GM23248 (cell line): ENCODE measurements around the gene TENT4A. TPM values are rescaled to one million over a fixed set of nuclear protein-coding genes. Genes with fewer than 3 reads are reported as not detected.

Experiments
- DNase-seq: peaks from one replicate; pipeline ENCODE4 v3.0.0-alpha.2; 2015
- H2AFZ ChIP-seq: fragments of 200-600 bp; sonication (generic); 2 replicates; pipeline ENCODE4 v1.6.1; 2016; ENCODE audit warnings: antibody characterized with exemption
- H3F3A ChIP-seq: fragments of 200-600 bp; sonication (generic); 2 replicates; pipeline ENCODE4 v1.6.1; 2016; ENCODE audit warnings: mild to moderate bottlenecking, antibody characterized with exemption, mixed run types; ENCODE audit not compliant: insufficient read depth
- H3K27ac ChIP-seq: fragments of 200-600 bp; sonication (generic); 2 replicates; pipeline ENCODE4 v1.5.1; 2016; ENCODE audit warnings: mild to moderate bottlenecking
- H3K27me3 ChIP-seq: fragments of 200-600 bp; sonication (generic); replicated peaks from 2 replicates; pipeline ENCODE4 v1.6.1; 2016; ENCODE audit warnings: mild to moderate bottlenecking; ENCODE audit not compliant: insufficient read depth
- H3K36me3 ChIP-seq: fragments of 200-600 bp; sonication (generic); 2 replicates; pipeline ENCODE4 v1.6.1; 2016; ENCODE audit warnings: low read depth, mild to moderate bottlenecking
- H3K4me1 ChIP-seq: fragments of 200-600 bp; sonication (generic); 2 replicates; pipeline ENCODE4 v1.6.1; 2016; ENCODE audit warnings: mild to moderate bottlenecking; ENCODE audit not compliant: insufficient read depth
- H3K4me2 ChIP-seq: fragments of 200-600 bp; sonication (generic); one replicate; pipeline ENCODE4 v1.6.1; 2016; ENCODE audit warnings: mild to moderate bottlenecking; ENCODE audit not compliant: unreplicated experiment
- H3K4me3 ChIP-seq: fragments of 200-600 bp; sonication (generic); 2 replicates; pipeline ENCODE4 v1.5.1; 2016; ENCODE audit warnings: mild to moderate bottlenecking
- H3K79me2 ChIP-seq: fragments of 200-600 bp; sonication (generic); 2 replicates; pipeline ENCODE4 v1.6.1; 2016; ENCODE audit warnings: mild to moderate bottlenecking; ENCODE audit not compliant: insufficient read depth
- H3K9ac ChIP-seq: fragments of 200-600 bp; sonication (generic); 2 replicates; pipeline ENCODE4 v1.6.1; 2016; ENCODE audit warnings: mild to moderate bottlenecking
- H3K9me2 ChIP-seq: fragments of 200-600 bp; sonication (generic); 2 replicates; pipeline ENCODE4 v1.6.1; 2016; ENCODE audit warnings: mixed run types, mild to moderate bottlenecking, moderate library complexity; ENCODE audit not compliant: insufficient read depth
- H3K9me3 ChIP-seq: fragments of 200-600 bp; sonication (generic); one replicate; pipeline ENCODE4 v1.6.1; 2017; ENCODE audit warnings: low read depth
- H4K20me1 ChIP-seq: fragments of 200-600 bp; sonication (generic); 2 replicates; pipeline ENCODE4 v1.6.0; 2016; ENCODE audit not compliant: insufficient read depth
- EZH2 ChIP-seq: fragments of 200-600 bp; sonication (generic); IDR thresholded peaks from 2 replicates; pipeline ENCODE4 v1.6.1; 2018; ENCODE audit warnings: antibody characterized with exemption, mild to moderate bottlenecking; ENCODE audit not compliant: insufficient read depth, poor library complexity, severe bottlenecking
- EZH2phosphoT487 ChIP-seq: fragments of 200-600 bp; sonication (generic); IDR thresholded peaks from 2 replicates; pipeline ENCODE4 v1.6.1; 2018; ENCODE audit warnings: antibody characterized with exemption, moderate library complexity, mild to moderate bottlenecking, low read depth; ENCODE audit not compliant: insufficient read depth
- WGBS, 2 experiments: methylation state at CpG; one replicate each; pipeline ENCODE4 v1.1.6; 2015 to 2017; ENCODE audit warnings: low lambda C conversion rate in 2 of 2, low coverage in 1 of 2; ENCODE audit errors: missing lambda C conversion rate in 2 of 2; 5-methylcytosine and 5-hydroxymethylcytosine counted together
- in situ Hi-C: fragments of 300-500 bp; cut with MboI; formaldehyde crosslinking; loops from 2 replicates; pipeline ENCODE4 v1.15.0; 2020
- polyA plus RNA-seq: library from polyadenylated mRNA; unstranded; fragments of >200 nt; fragmentation: Nextera tagmentation; extraction: Ambion mirVana; gene quantifications from 2 replicates; pipeline ENCODE4 v1.2.1, GENCODE V29; 2016
- total RNA-seq: library from RNA; depleted of rRNA; stranded (reverse); fragments of >200 nt; shearing (Covaris generic); gene quantifications from 2 replicates; pipeline ENCODE4 v1.2.3, GENCODE V29; 2014

The TENT4A gene
- total and polyA plus RNA-seq, 2 experiments from 2014 or later, result 3.0 to 17.6 TPM

GRCh38 chr5:6762116-6762515 is 48.9 kb downstream of the TENT4A start:
- in situ Hi-C loops, result no loop called here
- Histone ChIP-seq H3F3A (0 out of 2 replicates have a peak, but pooled peaks cover 6% of the 10 kb centered on the region), H4K20me1 (no peaks in the 10 kb centered on the region), H3K79me2 (no peaks in the 10 kb centered on the region; the same call in 1 of the 2 replicates), H3K9me3 (no peaks in the 10 kb centered on the region), H2AFZ (no peak overlapping the region), H3K27ac (no peak overlapping the region), H3K9me2 (no peaks in the 10 kb centered on the region), H3K4me2 (no peak overlapping the region), H3K4me3 (no peak overlapping the region), H3K4me1 (0 out of 2 replicates have a peak, but pooled peaks cover 6% of the 10 kb centered on the region), H3K36me3 (peaks cover 5% of the 10 kb centered on the region; the same call in 1 of the 2 replicates), H3K27me3 (no peaks in the 10 kb centered on the region), H3K9ac (no peak overlapping the region)
- no peak for DNase-seq
- TF ChIP-seq EZH2, result no peak
- no peak for TF ChIP-seq EZH2phosphoT487
- 88 to 92% methylated on average over 8 of the region's 8 CpGs for WGBS, 2 experiments

GRCh38 chr5:6762697-6763096 is 49.5 kb downstream of the TENT4A start:
- H3F3A ChIP-seq, result 0 out of 2 replicates have a peak, but pooled peaks cover 6% of the 10 kb centered on the region
- no peaks in the 10 kb centered on the region for H3K9me2 ChIP-seq
- peaks cover 4% of the 10 kb centered on the region; the same call in 1 of the 2 replicates for H3K36me3 ChIP-seq
- in situ Hi-C loops, result no loop called here
- no peak for DNase-seq
- no peak overlapping the region for H3K4me3 ChIP-seq
- no peaks in the 10 kb centered on the region for H3K27me3 ChIP-seq
- H2AFZ ChIP-seq, result no peak overlapping the region
- no peaks in the 10 kb centered on the region for H3K9me3 ChIP-seq
- 0 out of 2 replicates have a peak, but pooled peaks cover 6% of the 10 kb centered on the region for H3K4me1 ChIP-seq
- no peak overlapping the region for H3K27ac ChIP-seq
- TF ChIP-seq EZH2phosphoT487 (no peak), EZH2 (no peak)
- H3K4me2 ChIP-seq, result no peak overlapping the region
- H3K9ac ChIP-seq, result no peak overlapping the region
- H3K79me2 ChIP-seq, result no peaks in the 10 kb centered on the region
- no peaks in the 10 kb centered on the region for H4K20me1 ChIP-seq
- WGBS, 2 experiments, result 97 to 99% methylated on average over 8 of the region's 8 CpGs

- Histone ChIP-seq H2AFZ (no peak overlapping the region), H3K4me3 (no peak overlapping the region), H3K9me3 (no peaks in the 10 kb centered on the region), H3F3A (0 out of 2 replicates have a peak, but pooled peaks cover 6% of the 10 kb centered on the region), H3K79me2 (no peaks in the 10 kb centered on the region), H3K4me1 (0 out of 2 replicates have a peak, but pooled peaks cover 6% of the 10 kb centered on the region), H3K27me3 (no peaks in the 10 kb centered on the region), H3K9me2 (no peaks in the 10 kb centered on the region), H3K36me3 (no peaks in the 10 kb centered on the region), H3K27ac (no peak overlapping the region), H3K4me2 (no peak overlapping the region), H3K9ac (no peak overlapping the region), H4K20me1 (no peaks in the 10 kb centered on the region)
- in situ Hi-C loops, result no loop called here
- TF ChIP-seq EZH2, result no peak
- TF ChIP-seq EZH2phosphoT487, result no peak
- WGBS, 2 experiments, result 77 to 78% methylated on average over 12 of the region's 12 CpGs
- DNase-seq, result no peak
Observed at GRCh38 chr5:6763191-6763590, 50.0 kb downstream of the TENT4A start.

DNA sequence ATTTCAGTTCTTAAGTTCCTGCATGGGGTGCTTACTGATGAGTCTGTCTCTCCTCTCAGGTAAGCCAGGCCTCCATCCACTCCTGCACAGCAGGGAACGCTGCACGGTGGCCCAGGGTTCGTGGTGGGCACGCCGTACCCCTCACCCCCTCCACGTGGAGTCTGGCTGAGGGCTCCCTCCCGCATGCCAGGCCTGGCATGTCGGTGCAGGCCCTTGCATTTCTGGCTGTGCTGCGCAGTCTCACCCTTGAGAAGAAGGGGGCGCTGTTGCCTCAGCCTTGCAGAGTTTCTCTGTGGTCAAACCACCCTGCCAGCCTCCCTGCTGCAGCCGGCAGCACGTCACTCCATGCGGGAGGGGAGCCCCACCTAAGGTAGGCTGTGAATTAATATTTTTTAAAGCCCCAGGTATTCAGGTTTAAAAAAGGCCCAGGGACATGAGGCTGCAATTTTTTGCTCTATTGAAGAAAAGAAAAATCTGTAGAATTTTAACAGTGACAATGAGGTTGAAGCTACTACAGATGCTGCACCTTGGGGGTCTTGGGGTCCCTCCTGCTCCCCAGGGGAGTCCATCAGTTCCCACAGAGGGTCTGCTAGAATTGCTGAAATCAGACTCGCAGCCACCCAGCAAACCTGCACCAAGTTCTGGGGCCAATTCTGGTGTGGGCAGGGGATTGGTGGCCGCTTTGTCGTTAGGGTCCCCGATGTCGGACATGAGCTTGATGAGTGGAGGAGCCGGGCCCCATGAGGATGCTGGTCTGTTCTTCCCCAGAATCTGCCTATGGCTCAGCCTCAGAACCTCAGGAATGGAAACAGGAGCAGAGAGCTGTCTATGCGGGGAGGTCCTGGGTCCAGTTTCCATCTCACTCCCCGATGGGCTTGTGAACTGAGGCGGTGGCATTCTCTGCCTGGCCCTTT is 52.6 kb downstream of the TENT4A start:
- no peak overlapping the region for H3K27ac ChIP-seq
- peak overlapping the region; percentile 36; the same call in 1 of the 2 replicates for H3K9ac ChIP-seq
- in situ Hi-C loops, result no loop called here

More for the DNA sequence above, 52.6 kb downstream of the TENT4A start:
- Histone ChIP-seq H3K36me3 (no peaks in the 10 kb centered on the region), H3K79me2 (no peaks in the 10 kb centered on the region), H3K9me2 (no peaks in the 10 kb centered on the region), H2AFZ (no peak overlapping the region), H3K4me3 (no peak overlapping the region), H3K4me1 (0 out of 2 replicates have a peak, but pooled peaks cover 6% of the 10 kb centered on the region), H3F3A (0 out of 2 replicates have a peak, but pooled peaks cover 6% of the 10 kb centered on the region), H3K4me2 (no peak overlapping the region), H3K27me3 (no peaks in the 10 kb centered on the region), H4K20me1 (no peaks in the 10 kb centered on the region), H3K9me3 (no peaks in the 10 kb centered on the region)
- DNase-seq, result peak; percentile 75
- TF ChIP-seq EZH2 (no peak), EZH2phosphoT487 (no peak)
- WGBS, 2 experiments, result 44 to 48% methylated on average over 22 of the region's 22 CpGs
